DOHH2 (cell line): Measurements from ENCODE around the gene SUGCT.

Experiments used
- H3F3A ChIP-seq: fragments of 200-600 bp; sonication (generic), shearing (Covaris generic); 2 replicates; pipeline ENCODE4 v1.6.0; 2016; ENCODE audit warnings: antibody characterized with exemption, mild to moderate bottlenecking; ENCODE audit not compliant: control insufficient read depth, insufficient read depth
- H3K27ac ChIP-seq: fragments of 200-600 bp; sonication (generic); 2 replicates; pipeline ENCODE4 v1.5.1; 2014; ENCODE audit warnings: low read depth, mild to moderate bottlenecking, low read length, moderate library complexity
- H3K27me3 ChIP-seq: fragments of 200-600 bp; sonication (generic); 2 replicates; pipeline ENCODE4 v1.6.1; 2014; ENCODE audit warnings: mild to moderate bottlenecking, low read length, mixed read lengths; ENCODE audit not compliant: control insufficient read depth
- H3K36me3 ChIP-seq: fragments of 200-600 bp; sonication (generic); 2 replicates; pipeline ENCODE4 v1.6.1; 2014; ENCODE audit warnings: mild to moderate bottlenecking, low read length, moderate library complexity, mixed read lengths; ENCODE audit not compliant: control insufficient read depth
- H3K4me1 ChIP-seq: fragments of 200-600 bp; sonication (generic); 2 replicates; pipeline ENCODE4 v1.6.1; 2014; ENCODE audit warnings: mild to moderate bottlenecking, low read length, mixed read lengths; ENCODE audit not compliant: control insufficient read depth
- H3K4me2 ChIP-seq: fragments of 200-600 bp; sonication (generic); 2 replicates; pipeline ENCODE4 v1.6.0; 2014; ENCODE audit warnings: mild to moderate bottlenecking, low read length, moderate library complexity
- H3K4me3 ChIP-seq: fragments of 200-600 bp; sonication (generic); 2 replicates; pipeline ENCODE4 v1.5.1; 2014; ENCODE audit warnings: mild to moderate bottlenecking, low read length, mixed read lengths
- H3K79me2 ChIP-seq: fragments of 200-600 bp; sonication (generic); 2 replicates; pipeline ENCODE4 v1.6.1; 2014; ENCODE audit warnings: mild to moderate bottlenecking, low read length, mixed read lengths; ENCODE audit not compliant: control insufficient read depth
- H3K9me2 ChIP-seq: fragments of 200-600 bp; sonication (generic); replicated peaks from 2 replicates; pipeline ENCODE4 v1.6.1; 2014; ENCODE audit warnings: mild to moderate bottlenecking, low read length, mixed read lengths; ENCODE audit not compliant: control insufficient read depth
- H3K9me3 ChIP-seq: fragments of 200-600 bp; sonication (generic); 2 replicates; pipeline ENCODE4 v1.6.1; 2014; ENCODE audit warnings: antibody characterized with exemption, low read length, mixed read lengths; ENCODE audit not compliant: control insufficient read depth, insufficient read depth
- H4K20me1 ChIP-seq: fragments of 200-600 bp; sonication (generic); 2 replicates; pipeline ENCODE4 v1.6.0; 2014; ENCODE audit warnings: low read depth, mild to moderate bottlenecking, antibody characterized with exemption, low read length, moderate library complexity; ENCODE audit not compliant: control insufficient read depth, insufficient read depth
- CTCF ChIP-seq: fragments of 200-600 bp; sonication (generic); IDR thresholded peaks from one replicate; pipeline ENCODE4 v1.5.1; 2014; ENCODE audit warnings: antibody characterized with exemption, mild to moderate bottlenecking, low read depth, low read length; ENCODE audit not compliant: poor library complexity, severe bottlenecking
- EZH2phosphoT487 ChIP-seq: fragments of 200-600 bp; sonication (generic); IDR thresholded peaks from 2 replicates; pipeline ENCODE4 v1.6.1; 2017; ENCODE audit warnings: borderline replicate concordance, mild to moderate bottlenecking, antibody characterized with exemption, low read length, moderate library complexity, mixed read lengths

The SUGCT gene

GRCh38 chr7:40644454-40645188 is 509.8 kb downstream of the SUGCT start:
- no peaks in the 10 kb centered on the region for H3K4me1 ChIP-seq
- no peaks in the 10 kb centered on the region for H3K27me3 ChIP-seq
- no peaks in the 10 kb centered on the region for H3K9me3 ChIP-seq
- no peak for TF ChIP-seq EZH2phosphoT487
- TF ChIP-seq CTCF = no peak
- H3K9me2 ChIP-seq = no peaks in the 10 kb centered on the region
- H3K79me2 ChIP-seq = no peaks in the 10 kb centered on the region
- no peak overlapping the region for H3K4me2 ChIP-seq
- no peak overlapping the region for H3K27ac ChIP-seq
- no peaks in the 10 kb centered on the region for H4K20me1 ChIP-seq
- no peaks in the 10 kb centered on the region for H3K36me3 ChIP-seq
- H3K4me3 ChIP-seq = no peak overlapping the region
- no peaks in the 10 kb centered on the region for H3F3A ChIP-seq

GRCh38 chr7:40645197-40645596 is 510.4 kb downstream of the SUGCT start:
- Histone ChIP-seq H3K4me1 (no peaks in the 10 kb centered on the region), H4K20me1 (no peaks in the 10 kb centered on the region), H3F3A (no peaks in the 10 kb centered on the region), H3K9me3 (no peaks in the 10 kb centered on the region), H3K79me2 (no peaks in the 10 kb centered on the region), H3K4me3 (no peak overlapping the region), H3K36me3 (no peaks in the 10 kb centered on the region), H3K27ac (no peak overlapping the region), H3K27me3 (no peaks in the 10 kb centered on the region), H3K9me2 (no peaks in the 10 kb centered on the region), H3K4me2 (no peak overlapping the region)
- no peak for TF ChIP-seq CTCF
- TF ChIP-seq EZH2phosphoT487 = no peak

- TF ChIP-seq CTCF (no peak), EZH2phosphoT487 (no peak)
- Histone ChIP-seq H3K4me1 (no peaks in the 10 kb centered on the region), H3F3A (no peaks in the 10 kb centered on the region), H3K36me3 (no peaks in the 10 kb centered on the region), H3K27me3 (no peaks in the 10 kb centered on the region), H3K4me3 (no peak overlapping the region), H3K79me2 (no peaks in the 10 kb centered on the region), H3K4me2 (no peak overlapping the region), H3K9me2 (no peaks in the 10 kb centered on the region), H3K9me3 (0 out of 2 replicates have a peak, but pooled peaks cover 4% of the 10 kb centered on the region), H4K20me1 (no peaks in the 10 kb centered on the region), H3K27ac (no peak overlapping the region)
Observed at GRCh38 chr7:40646717-40647116, 511.9 kb downstream of the SUGCT start.
